Stomach (tissue), 4 donors: ENCODE results near the gene RAVER2.

ENCODE experiments used
- POLR2A ChIP-seq, 4 donors: fragments of 450-650 bp; IDR thresholded peaks; one replicate each; pipeline ENCODE4 v1.6.1; 2016; ENCODE audit warnings: antibody characterized with exemption in 4 of 4, control low read depth in 2 of 4, mild to moderate bottlenecking in 1 of 4, moderate library complexity in 1 of 4
- POLR2AphosphoS5 ChIP-seq, 3 donors: sonication (generic); formaldehyde crosslinking; IDR thresholded peaks; one replicate each; pipeline ENCODE4 v1.6.1; 2016; ENCODE audit warnings: antibody characterized with exemption in 3 of 3

- TF ChIP-seq POLR2AphosphoS5 (IDR thresholded peaks at IDR 0.05) (no peak), POLR2A (IDR thresholded peaks at IDR 0.05) (no peak)
Observed at GRCh38 chr1:64846573-64847430, 101.9 kb downstream of the RAVER2 start.
